ENCODE results near the gene GRM4.
"Not testable (repeated sequence)": the region's sequence is repeated elsewhere in the genome, so short reads cannot be mapped to it uniquely, and the experiment has no call there.

GRM4 gene

DNA sequence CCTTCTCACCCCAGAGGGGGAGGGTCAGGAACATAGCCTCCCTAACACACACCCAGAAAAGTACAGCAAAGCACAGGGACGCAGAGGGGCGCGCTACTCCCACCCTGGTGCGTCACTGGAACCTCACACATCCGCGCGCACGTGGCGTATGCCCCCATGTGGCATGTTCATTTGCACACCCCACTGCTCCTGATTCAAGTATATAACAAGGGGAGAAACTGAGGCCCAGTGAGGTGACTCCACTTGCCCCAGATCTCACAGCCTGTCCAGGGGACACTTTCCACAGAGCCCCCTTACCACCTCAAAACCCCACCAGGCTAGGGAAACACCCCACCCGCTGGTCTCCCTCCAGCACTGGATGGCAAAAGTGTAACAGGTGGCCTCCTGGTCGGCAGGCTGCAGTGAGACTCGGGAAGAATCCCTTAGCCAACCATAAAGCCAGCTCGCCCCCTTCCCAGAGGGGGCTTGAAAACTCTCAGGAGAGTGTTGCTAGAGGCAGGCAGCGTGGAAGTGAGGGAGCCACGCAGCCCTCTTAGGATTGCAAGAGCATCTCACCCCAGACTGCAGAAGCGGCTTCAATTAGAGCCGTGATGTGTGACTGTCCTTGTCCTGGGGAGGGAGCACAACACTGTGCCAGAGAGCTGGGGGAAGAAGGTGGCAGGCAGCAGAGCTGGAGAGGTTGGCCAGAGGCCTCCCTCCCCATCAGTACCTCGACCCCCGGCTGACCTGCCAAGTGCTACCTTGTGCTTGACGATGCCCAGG is at the start of gene GRM4:
TSS of gene GRM4 (minus strand) at position 67 of the 762 bp plus-strand sequence. CDS start 12,591 bp downstream, outside the sequence.
- no peak within 1 kb of the TSS for H3K27ac Mint-ChIP-seq
- H3K9me3 Mint-ChIP-seq = no peaks in the 10 kb centered on the region
- peaks cover 88% of the 10 kb centered on the region for H3K27me3 Mint-ChIP-seq
- intact Hi-C loops (cut with micrococcal nuclease) = no loop called here
- no peaks in the 10 kb centered on the region for H3K4me1 Mint-ChIP-seq (ENCODE audit: low read depth)
- H3K36me3 Mint-ChIP-seq (ENCODE audit: low read depth) = no peaks in the 10 kb centered on the region
- no peak within 1 kb of the TSS for H3K4me3 Mint-ChIP-seq

GRCh38 chr6:34194772-34195171 is 48.9 kb upstream of the GRM4 start:
- intact Hi-C loops (cut with micrococcal nuclease) = loop anchor here (5.0 kb wide), 1 partner anchor 32 kb away; no protein-coding TSS in a partner anchor
- H3K27me3 Mint-ChIP-seq = peaks cover 30% of the 10 kb centered on the region
- no peak overlapping the region for H3K4me3 Mint-ChIP-seq
- peaks cover 19% of the 10 kb centered on the region for H3K4me1 Mint-ChIP-seq (ENCODE audit: low read depth)
- no peaks in the 10 kb centered on the region for H3K9me3 Mint-ChIP-seq
- no peak overlapping the region for H3K27ac Mint-ChIP-seq
- no peaks in the 10 kb centered on the region for H3K36me3 Mint-ChIP-seq (ENCODE audit: low read depth)

DNA sequence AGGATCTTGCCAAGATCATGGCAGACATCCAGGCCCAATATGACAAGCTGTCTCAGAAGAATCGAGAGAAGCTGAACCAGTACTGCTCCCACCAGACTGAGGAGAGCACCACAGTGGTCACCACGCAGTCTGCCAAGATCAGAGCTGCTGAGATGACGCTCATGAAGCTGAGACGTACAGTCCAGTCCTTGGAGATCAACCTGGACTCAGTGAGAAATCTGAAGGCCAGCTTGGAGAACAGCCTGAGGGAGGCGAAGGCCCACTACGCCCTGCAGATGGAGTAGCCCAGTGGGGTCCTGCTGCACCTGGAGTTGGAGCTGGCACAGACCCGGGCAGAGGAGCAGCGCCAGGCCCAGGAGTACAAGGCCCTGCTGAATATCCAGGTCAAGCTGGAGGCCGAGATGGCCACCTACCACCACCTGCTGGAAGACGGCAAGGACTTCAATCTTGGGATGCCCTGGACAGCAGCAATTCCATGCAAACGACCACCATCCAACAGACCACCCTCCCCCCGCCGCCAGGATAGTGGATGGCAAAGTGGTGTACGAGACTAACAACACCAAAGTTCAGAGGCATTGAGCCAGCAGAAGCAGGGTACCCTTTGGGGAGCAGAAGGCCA is 44.7 kb upstream of the GRM4 start:
- Mint-ChIP-seq H3K27me3 (peaks cover 14% of the 10 kb centered on the region), H3K36me3 (ENCODE audit: low read depth) (no peaks in the 10 kb centered on the region), H3K4me1 (ENCODE audit: low read depth) (peaks cover 14% of the 10 kb centered on the region), H3K4me3 (no peak overlapping the region), H3K27ac (peak overlapping the region; percentile 47), H3K9me3 (no peaks in the 10 kb centered on the region)
- intact Hi-C loops (cut with micrococcal nuclease) = no loop called here

DNA sequence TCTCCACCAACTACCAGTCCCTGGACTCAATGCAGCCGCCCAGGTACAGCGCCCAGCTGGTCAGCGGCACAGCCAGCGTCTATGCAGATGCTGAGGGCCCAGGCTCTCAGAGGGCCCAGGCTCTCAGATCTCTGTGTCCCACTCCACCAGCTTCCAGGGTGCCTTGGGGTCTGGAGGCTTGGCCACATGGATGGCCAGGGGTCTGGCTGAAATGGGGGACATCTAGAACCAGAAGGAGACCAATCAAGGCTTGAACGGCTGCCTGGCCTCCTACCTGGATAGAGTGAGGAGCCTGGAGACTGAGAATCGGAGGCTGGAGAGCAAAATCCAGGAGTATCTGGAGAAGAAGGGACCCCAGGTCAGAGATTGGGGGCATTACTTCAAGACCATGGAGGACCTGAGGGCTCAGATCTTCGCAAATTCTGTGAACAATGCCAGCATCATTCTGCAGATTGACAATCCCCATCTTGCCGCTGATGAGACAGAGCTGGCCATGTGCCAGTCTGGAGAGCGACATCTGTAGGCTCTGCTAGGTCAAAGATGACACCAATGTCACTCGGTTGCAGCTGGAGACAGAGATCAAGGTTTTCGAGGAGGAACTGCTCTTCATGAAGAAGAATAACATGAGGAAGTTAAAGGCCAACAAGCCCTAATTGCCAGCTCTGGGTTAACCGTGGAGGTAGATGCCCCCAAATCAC is 44.1 kb upstream of the GRM4 start:
- Mint-ChIP-seq H3K9me3 (no peaks in the 10 kb centered on the region), H3K27ac (peak overlapping the region; percentile 47), H3K4me1 (ENCODE audit: low read depth) (peaks cover 14% of the 10 kb centered on the region), H3K36me3 (ENCODE audit: low read depth) (no peaks in the 10 kb centered on the region), H3K4me3 (no peak overlapping the region), H3K27me3 (peaks cover 7% of the 10 kb centered on the region)
- intact Hi-C loops (cut with micrococcal nuclease) = no loop called here

GRCh38 chr6:34184726-34185125 is 38.8 kb upstream of the GRM4 start:
- H3K9me3 Mint-ChIP-seq; H3K36me3 Mint-ChIP-seq (ENCODE audit: low read depth); H3K27ac Mint-ChIP-seq; H3K27me3 Mint-ChIP-seq; intact Hi-C loops (cut with micrococcal nuclease); H3K4me3 Mint-ChIP-seq: not testable (repeated sequence)
- H3K4me1 Mint-ChIP-seq (ENCODE audit: low read depth) = peaks cover 26% of the 10 kb centered on the region

- H3K27me3 Mint-ChIP-seq = peaks cover 1% of the 10 kb centered on the region
- no peaks in the 10 kb centered on the region for H3K9me3 Mint-ChIP-seq
- H3K27ac Mint-ChIP-seq = peak overlapping the region; percentile 91
- no peaks in the 10 kb centered on the region for H3K36me3 Mint-ChIP-seq (ENCODE audit: low read depth)
- peak overlapping the region; percentile 61 for H3K4me3 Mint-ChIP-seq
- intact Hi-C loops (cut with micrococcal nuclease) = no loop called here
- peaks cover 23% of the 10 kb centered on the region for H3K4me1 Mint-ChIP-seq (ENCODE audit: low read depth)
Measured at GRCh38 chr6:34182751-34183531, 37.1 kb upstream of the GRM4 start.

- Mint-ChIP-seq H3K27ac (peak overlapping the region; percentile 91), H3K4me1 (ENCODE audit: low read depth) (peaks cover 30% of the 10 kb centered on the region), H3K36me3 (ENCODE audit: low read depth) (no peaks in the 10 kb centered on the region), H3K9me3 (no peaks in the 10 kb centered on the region), H3K4me3 (no peak overlapping the region), H3K27me3 (peaks cover 1% of the 10 kb centered on the region)
- intact Hi-C loops (cut with micrococcal nuclease) = no loop called here
Measured at GRCh38 chr6:34181908-34182307, 36.0 kb upstream of the GRM4 start.

DNA sequence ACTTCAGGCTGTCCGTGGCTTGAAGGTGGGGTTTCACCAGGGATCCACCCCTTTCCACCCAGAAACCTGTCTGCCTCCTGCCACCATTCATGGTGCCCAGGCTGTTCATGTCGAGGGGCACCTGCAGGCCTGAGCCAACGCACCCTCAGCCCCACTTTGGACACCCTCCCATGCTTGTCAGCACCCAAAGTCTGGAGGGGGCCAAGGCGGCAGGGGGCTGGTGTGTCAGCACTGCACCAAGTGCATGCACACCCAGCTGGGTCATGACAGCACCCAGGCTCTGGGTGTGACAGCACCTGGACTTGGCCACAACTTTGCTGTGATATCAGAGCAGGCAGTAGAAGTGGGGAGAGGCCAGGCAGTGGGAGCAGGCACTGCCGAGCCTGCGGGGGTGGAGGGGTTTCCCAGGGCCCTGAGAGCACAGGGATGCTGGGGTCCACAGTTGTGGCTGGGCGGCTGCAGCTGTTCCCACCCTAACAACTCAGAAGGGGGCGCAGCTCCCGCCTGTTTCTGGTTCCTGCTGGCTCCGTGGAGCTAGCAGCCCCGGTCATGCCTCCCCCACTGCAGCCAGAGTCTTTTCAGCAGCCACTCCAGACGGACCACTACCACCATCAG is 33.3 kb upstream of the GRM4 start:
- no peaks in the 10 kb centered on the region for H3K36me3 Mint-ChIP-seq (ENCODE audit: low read depth)
- no peak overlapping the region for H3K4me3 Mint-ChIP-seq
- H3K27ac Mint-ChIP-seq = no peak overlapping the region
- H3K27me3 Mint-ChIP-seq = peaks cover 1% of the 10 kb centered on the region
- H3K9me3 Mint-ChIP-seq = no peaks in the 10 kb centered on the region
- H3K4me1 Mint-ChIP-seq (ENCODE audit: low read depth) = peaks cover 35% of the 10 kb centered on the region
- intact Hi-C loops (cut with micrococcal nuclease) = no loop called here

- Mint-ChIP-seq H3K4me3 (no peak overlapping the region), H3K27ac (no peak overlapping the region), H3K4me1 (ENCODE audit: low read depth) (peaks cover 32% of the 10 kb centered on the region), H3K36me3 (ENCODE audit: low read depth) (no peaks in the 10 kb centered on the region), H3K9me3 (no peaks in the 10 kb centered on the region), H3K27me3 (peaks cover 1% of the 10 kb centered on the region)
- intact Hi-C loops (cut with micrococcal nuclease) = no loop called here
Measured at GRCh38 chr6:34178357-34179105, 32.6 kb upstream of the GRM4 start.

- intact Hi-C loops (cut with micrococcal nuclease) = no loop called here
- H3K27ac Mint-ChIP-seq = peak overlapping the region; percentile 45
- H3K4me3 Mint-ChIP-seq = no peak overlapping the region
Measured at GRCh38 chr6:34177181-34177591, 31.3 kb upstream of the GRM4 start.

DNA sequence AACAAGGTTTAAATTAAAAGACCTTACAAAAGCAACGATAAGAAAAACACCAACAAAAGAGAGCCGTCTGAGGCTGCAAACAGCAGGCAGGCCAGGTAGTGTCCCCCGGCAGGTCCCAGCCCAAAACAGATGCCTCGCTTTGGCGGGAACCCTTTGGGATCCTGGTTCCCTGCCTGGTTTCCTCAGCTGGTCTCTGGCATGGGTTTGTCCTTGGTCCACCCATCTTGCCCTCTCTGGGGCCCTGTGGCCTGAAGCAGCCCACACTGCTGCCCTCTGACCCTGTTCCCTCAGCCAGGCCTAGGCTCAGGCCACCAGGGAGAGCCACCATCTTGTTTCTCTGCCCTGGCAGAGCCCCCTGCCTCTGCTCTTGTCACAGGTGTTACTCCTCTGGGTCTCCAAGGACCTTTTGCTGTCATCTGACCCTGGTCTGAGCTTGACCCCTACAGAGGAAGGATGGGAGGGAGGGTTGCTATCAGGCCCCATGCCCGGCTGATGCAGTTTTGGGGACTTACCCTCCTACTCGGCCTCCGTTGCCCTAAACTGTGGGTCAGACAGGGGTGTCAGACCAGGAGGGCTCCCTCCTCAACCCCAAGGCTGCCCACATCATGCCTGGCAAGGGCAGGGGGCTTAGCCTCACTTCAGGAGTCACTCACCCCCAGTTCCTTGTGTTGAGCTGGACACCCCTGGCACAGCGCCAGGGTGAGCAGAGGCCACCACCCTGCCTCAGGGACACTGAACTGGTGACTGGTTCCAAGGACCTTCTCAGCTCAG is 30.6 kb upstream of the GRM4 start:
- Mint-ChIP-seq H3K27ac (no peak overlapping the region), H3K4me3 (no peak overlapping the region), H3K27me3 (peaks cover 5% of the 10 kb centered on the region), H3K36me3 (ENCODE audit: low read depth) (no peaks in the 10 kb centered on the region), H3K9me3 (no peaks in the 10 kb centered on the region), H3K4me1 (ENCODE audit: low read depth) (peaks cover 12% of the 10 kb centered on the region)
- intact Hi-C loops (cut with micrococcal nuclease) = no loop called here

More at GRCh38 chr6:34177181-34177591, 31.3 kb upstream of the GRM4 start:
- H3K4me1 Mint-ChIP-seq (ENCODE audit: low read depth) = peaks cover 19% of the 10 kb centered on the region
- no peaks in the 10 kb centered on the region for H3K36me3 Mint-ChIP-seq (ENCODE audit: low read depth)
- no peaks in the 10 kb centered on the region for H3K9me3 Mint-ChIP-seq
- H3K27me3 Mint-ChIP-seq = peaks cover 3% of the 10 kb centered on the region

- no peak overlapping the region for H3K27ac Mint-ChIP-seq
- H3K36me3 Mint-ChIP-seq (ENCODE audit: low read depth) = no peaks in the 10 kb centered on the region
- no peak overlapping the region for H3K4me3 Mint-ChIP-seq
- intact Hi-C loops (cut with micrococcal nuclease) = no loop called here
- peaks cover 8% of the 10 kb centered on the region for H3K27me3 Mint-ChIP-seq
- no peaks in the 10 kb centered on the region for H3K9me3 Mint-ChIP-seq
- peaks cover 12% of the 10 kb centered on the region for H3K4me1 Mint-ChIP-seq (ENCODE audit: low read depth)
Measured at GRCh38 chr6:34174846-34175399, 29.0 kb upstream of the GRM4 start.

Measured in dendritic cell treated with granulocyte-macrophage colony-stimulating factor and Interleukin-4, amounts not matched to agents 40 ng/mL and 50 ng/mL, for 4 days (primary cell).